Inferior parietal cortex (tissue), 1 donor: ENCODE data around the gene TMEM33.

ENCODE experiments used
- DNase-seq: peaks from one replicate; pipeline ENCODE4 v3.0.0-alpha.2; 2016; ENCODE audit errors: extremely low spot score

The TMEM33 gene

GRCh38 chr4:41998019-41998418, 62.8 kb downstream of the TMEM33 start:
- no peak for DNase-seq

DNA sequence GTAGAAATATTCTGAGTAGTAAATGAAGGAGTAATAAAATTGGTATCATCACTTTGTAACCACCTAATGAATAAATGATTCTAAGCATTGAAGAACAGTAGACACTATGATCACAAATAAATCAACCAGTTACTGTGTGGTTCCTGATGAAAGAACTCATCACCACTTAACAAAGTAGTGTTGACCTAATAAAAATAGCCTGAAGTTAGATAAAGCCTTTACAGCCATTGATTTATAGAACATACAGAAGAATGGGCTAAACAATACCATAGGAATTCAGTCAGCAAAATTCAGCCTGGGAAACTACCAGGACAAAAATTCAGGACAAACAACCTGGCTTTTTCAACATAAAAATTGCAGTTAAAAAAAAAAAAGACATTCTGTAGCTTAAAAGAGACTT, 64.1 kb downstream of the TMEM33 start:
- no peak for DNase-seq

DNA sequence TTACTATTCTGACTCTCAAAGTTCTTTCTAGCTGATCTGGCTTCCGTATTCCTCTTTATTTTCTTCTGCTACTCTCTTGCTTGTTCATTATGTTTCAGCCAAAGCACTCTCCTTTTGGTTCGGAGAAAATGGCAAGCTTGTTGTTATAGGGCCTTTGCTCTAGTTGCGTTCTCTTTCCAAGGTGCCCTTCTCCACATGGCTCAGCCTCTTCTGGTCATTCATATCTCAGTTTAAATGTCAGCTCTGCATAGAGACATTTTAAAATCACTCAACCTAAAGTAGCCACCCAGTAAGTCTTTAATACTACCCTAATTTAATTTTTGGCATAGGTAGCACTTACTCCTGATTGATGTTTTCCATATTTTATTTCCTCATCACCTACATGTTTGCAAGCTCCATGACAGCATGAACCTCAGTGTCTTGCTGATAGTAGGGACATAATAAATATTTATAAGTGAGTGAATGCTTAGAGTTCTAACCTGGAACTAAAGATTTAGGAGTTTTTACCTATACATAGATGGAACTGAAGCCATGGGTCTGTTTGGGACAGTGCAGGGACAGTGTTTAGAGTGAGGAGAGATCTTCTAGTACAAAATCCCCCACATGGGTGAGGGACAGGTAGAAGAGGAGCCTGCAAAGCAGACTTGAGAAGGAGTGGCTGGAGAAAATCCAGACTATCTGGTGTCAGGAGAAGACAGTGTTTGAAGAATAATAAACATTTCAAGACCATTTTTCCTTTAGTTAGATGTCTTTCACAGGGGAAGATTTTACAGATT, 73.0 kb downstream of the TMEM33 start:
- DNase-seq, result no peak
